ES-I3 (cell line): ENCODE results near the gene ARHGAP10.

Experiments used
- H3K36me3 ChIP-seq: 2 replicates; pipeline ENCODE4 v1.6.1; 2013; ENCODE audit warnings: mild to moderate bottlenecking, low read length, control low read depth, moderate library complexity; ENCODE audit not compliant: insufficient read depth
- H3K4me1 ChIP-seq: 2 replicates; pipeline ENCODE4 v1.6.1; 2013; ENCODE audit warnings: mild to moderate bottlenecking, control low read depth, low read length; ENCODE audit not compliant: insufficient read depth
- H3K9ac ChIP-seq: 2 replicates; pipeline ENCODE4 v1.6.1; 2013; ENCODE audit warnings: low read depth, mild to moderate bottlenecking, low read length, moderate library complexity
- H3K9me3 ChIP-seq: 2 replicates; pipeline ENCODE4 v1.6.1; 2013; ENCODE audit warnings: mild to moderate bottlenecking, low read length, moderate library complexity; ENCODE audit not compliant: control insufficient read depth, insufficient read depth

ARHGAP10 gene

GRCh38 chr4:148016063-148016637, 284.3 kb downstream of the ARHGAP10 start:
- Histone ChIP-seq H3K9me3 (no peaks in the 10 kb centered on the region), H3K4me1 (peaks cover 13% of the 10 kb centered on the region; the same call in 1 of the 2 replicates), H3K36me3 (no peaks in the 10 kb centered on the region), H3K9ac (no peak overlapping the region)

DNA sequence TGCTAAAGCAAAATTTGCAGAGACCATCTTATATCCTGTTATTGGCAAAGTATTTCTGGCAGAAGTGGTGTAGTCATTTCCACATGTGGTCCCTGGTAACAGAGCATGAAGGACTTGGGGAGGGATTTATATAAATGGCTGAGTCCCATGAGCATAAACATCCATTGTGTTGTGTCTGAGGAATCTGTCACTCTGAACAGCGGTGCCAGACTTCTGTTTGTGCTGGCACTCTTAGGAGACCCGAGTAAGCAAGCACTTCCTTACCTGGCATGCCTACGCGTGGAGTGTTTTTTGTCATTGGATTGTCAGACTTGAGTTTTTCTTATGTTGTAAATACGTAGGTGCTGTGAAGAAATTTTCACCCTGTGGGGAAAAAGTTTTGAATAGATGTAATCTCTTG, 285.9 kb downstream of the ARHGAP10 start:
- Histone ChIP-seq H3K9ac (no peak overlapping the region), H3K9me3 (no peaks in the 10 kb centered on the region), H3K36me3 (no peaks in the 10 kb centered on the region), H3K4me1 (peaks cover 13% of the 10 kb centered on the region; the same call in 1 of the 2 replicates)

- no peaks in the 10 kb centered on the region for H3K36me3 ChIP-seq
- no peaks in the 10 kb centered on the region for H3K4me1 ChIP-seq
- no peak overlapping the region for H3K9ac ChIP-seq
- no peaks in the 10 kb centered on the region for H3K9me3 ChIP-seq
These were observed 289.8 kb downstream of the ARHGAP10 start for GRCh38 chr4:148021686-148022085.

DNA sequence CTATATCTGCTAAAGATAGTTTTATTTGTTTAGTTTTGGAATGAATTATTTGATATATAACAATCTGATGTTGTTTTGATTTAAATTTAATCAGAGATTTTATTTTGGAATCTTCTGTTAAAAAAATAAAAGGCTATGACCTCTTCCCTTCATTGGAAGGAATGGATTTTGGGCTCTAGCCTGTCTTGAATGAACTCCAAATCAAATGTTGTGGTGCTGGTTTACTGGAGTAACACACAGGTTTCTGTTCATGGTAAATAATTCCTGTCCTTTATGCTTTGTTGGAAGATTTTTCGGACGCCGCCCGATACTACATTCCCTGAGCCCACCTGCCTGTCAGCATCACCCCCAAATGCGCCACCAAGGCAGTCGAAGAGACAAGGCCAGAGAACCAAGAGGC, 291.1 kb downstream of the ARHGAP10 start:
- H3K36me3 ChIP-seq, result no peaks in the 10 kb centered on the region
- H3K9me3 ChIP-seq, result no peaks in the 10 kb centered on the region
- H3K9ac ChIP-seq, result no peak overlapping the region
- no peaks in the 10 kb centered on the region for H3K4me1 ChIP-seq

DNA sequence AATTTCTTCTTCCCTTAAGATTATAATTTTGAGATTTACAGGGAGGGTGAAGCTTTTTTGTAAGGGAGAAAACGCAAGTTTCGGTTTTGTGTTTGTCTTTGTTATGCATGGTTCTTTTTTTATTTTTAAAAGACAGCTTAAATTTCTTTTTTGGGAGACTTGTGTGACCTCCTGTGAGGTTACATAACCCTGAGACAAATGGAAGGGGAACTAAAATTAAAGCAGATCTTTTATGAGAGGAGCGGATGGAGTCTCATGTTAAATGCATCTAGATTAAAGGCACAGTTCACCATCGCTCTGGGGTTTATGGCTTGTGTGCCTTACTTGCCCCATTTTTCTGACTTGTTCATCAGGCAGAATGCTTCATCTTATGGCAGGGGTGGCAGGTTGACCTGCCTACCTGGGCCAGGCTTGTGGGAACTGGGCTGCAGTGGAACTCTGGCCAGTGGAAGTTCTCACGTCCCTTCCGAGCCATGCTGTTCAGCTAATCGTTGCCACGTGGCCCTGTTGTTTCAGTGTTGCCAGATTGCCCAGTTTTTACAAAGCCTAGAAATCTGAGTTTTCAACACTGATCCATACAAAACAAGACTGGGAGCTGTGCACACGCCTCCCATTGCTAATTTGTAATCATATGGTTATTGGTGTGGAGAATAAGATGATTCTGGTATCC, 291.8 kb downstream of the ARHGAP10 start:
- no peak overlapping the region for H3K9ac ChIP-seq
- no peaks in the 10 kb centered on the region for H3K36me3 ChIP-seq
- no peaks in the 10 kb centered on the region; the same call in 1 of the 2 replicates for H3K9me3 ChIP-seq
- no peaks in the 10 kb centered on the region for H3K4me1 ChIP-seq

DNA sequence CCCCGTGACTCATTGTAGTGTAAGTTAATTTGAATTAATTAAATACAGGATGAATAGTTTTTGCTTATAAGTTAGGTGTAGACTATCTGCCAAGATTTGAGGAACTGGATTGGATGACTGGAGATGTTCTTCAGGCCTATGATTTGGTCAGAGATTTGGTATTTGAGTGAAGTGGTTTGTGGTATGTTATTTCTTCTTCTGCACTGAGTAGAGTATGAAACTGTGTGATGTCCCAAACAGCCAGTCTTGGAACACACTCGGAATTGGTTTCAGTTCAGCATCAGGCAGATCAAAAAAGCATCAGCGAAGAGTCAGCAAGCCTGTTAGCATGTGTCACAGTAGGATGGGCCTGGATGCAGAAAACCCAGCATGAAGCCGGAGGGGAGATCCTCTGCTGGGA, 294.1 kb downstream of the ARHGAP10 start:
- Histone ChIP-seq H3K9ac (no peak overlapping the region), H3K9me3 (no peaks in the 10 kb centered on the region; the same call in 1 of the 2 replicates), H3K4me1 (no peaks in the 10 kb centered on the region), H3K36me3 (no peaks in the 10 kb centered on the region)

- H3K9ac ChIP-seq, result no peak overlapping the region
- no peaks in the 10 kb centered on the region for H3K4me1 ChIP-seq
- H3K36me3 ChIP-seq, result no peaks in the 10 kb centered on the region
- H3K9me3 ChIP-seq, result no peaks in the 10 kb centered on the region; the same call in 1 of the 2 replicates
These were observed 295.3 kb downstream of the ARHGAP10 start for GRCh38 chr4:148027201-148027600.

DNA sequence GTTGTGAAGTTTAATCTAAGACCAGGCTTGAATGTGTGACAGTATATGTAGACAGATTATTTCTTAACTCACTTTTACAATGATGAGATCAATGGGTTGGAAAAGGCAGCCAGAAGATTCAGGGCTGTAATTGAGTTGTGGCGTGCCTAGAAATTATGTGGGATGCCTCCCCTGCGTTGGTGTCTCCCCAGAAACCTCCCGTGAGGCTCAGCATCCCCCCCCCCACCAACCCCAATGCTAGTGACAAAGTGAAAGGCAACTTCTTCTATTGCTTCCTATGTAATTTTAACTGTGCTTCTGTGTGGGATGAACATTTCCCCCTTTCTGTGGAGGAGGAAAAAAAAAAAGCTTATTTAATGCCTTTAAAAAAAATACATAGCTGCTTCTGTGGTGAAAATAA, 297.9 kb downstream of the ARHGAP10 start:
- H3K36me3 ChIP-seq, result no peaks in the 10 kb centered on the region
- H3K4me1 ChIP-seq, result no peaks in the 10 kb centered on the region
- H3K9ac ChIP-seq, result no peak overlapping the region
- H3K9me3 ChIP-seq, result no peaks in the 10 kb centered on the region; the same call in 1 of the 2 replicates

DNA sequence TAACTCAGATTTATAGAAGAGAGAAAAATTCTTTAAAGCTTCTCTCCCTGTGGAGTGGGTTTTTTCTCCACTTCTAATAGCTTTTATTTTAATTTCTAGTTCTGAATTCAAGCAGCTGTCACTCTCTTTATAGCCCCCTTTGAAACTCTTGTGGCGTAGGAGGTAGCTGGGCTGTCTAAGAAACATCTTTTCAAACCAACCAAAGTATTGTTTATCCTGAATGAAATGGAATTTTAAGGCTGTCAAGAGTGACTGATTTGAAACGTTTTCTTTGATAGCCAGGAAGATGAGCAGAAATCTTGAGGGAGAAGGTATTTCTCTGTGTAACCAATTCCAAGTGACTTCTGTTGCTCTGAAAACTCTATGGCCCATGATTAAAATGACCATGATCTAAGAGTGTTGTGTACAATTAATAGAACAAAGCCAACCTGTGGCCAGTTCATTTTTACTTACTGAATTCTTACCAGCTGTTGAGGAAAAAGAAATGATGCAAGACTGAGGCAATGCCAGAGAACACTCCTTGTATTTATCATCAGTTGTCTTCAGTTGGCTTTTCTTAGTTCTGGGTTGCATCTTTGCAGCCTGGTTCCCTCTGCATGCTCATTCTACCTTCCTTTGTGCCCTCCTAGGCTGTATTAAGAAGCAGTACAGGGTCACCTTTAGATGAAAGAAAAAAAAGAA, 298.4 kb downstream of the ARHGAP10 start:
- no peak overlapping the region for H3K9ac ChIP-seq
- H3K9me3 ChIP-seq, result no peaks in the 10 kb centered on the region; the same call in 1 of the 2 replicates
- no peaks in the 10 kb centered on the region for H3K4me1 ChIP-seq
- H3K36me3 ChIP-seq, result no peaks in the 10 kb centered on the region

DNA sequence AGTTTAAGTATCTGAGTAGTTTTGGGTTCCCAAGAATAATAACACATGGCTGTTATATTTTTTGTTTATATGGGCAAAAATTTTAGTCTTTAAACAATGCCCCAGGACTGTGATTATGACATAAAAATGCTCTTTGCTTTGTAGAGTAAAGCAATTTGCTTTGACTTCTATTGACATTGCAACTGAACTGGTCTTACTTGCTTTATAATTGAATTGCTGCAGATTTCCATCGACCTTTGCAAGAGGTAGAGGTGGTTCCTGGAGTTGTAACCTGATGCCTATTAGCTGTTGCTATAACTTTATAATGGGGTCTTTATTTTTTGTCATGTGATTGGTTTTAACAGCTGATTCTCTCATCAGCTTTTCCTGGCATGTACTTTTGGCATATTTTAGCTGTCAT, 302.9 kb downstream of the ARHGAP10 start:
- Histone ChIP-seq H3K9ac (no peak overlapping the region), H3K9me3 (no peaks in the 10 kb centered on the region), H3K4me1 (no peaks in the 10 kb centered on the region), H3K36me3 (no peaks in the 10 kb centered on the region)

DNA sequence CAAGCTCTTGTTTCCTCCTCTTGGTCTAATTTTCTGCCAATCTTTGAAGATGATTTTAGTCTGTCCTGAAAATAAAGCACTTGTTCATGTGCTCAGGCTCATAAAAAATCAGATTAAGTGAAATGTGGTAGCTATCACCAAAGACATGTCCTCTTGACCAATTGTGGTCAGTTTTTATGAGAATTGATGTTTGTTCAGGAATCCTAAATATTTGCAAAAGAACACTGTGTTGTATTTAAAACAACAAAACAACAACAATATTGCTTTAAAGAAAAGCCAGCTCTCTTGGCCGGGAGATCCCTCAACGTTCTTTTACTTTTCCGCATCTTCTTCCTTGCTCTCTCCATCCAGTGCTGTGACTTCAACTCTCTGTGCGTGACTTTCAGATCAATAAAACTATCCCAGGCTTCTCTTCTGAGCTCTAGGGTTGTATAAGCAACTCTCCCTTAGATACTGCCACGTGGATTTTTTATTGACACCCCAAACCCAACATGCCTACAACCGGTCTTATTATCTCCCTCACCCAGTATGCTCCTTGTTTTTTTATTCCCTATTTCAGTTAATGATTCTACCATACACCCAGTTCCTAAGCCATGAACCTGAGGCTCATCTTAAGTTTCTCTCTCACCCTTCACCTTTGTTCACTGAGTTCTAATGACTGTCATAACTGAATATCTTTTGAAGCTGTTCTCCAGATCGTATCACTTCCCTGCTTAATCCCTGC, 309.9 kb downstream of the ARHGAP10 start:
- Histone ChIP-seq H3K9me3 (no peaks in the 10 kb centered on the region), H3K36me3 (no peaks in the 10 kb centered on the region), H3K9ac (no peak overlapping the region), H3K4me1 (no peaks in the 10 kb centered on the region)

DNA sequence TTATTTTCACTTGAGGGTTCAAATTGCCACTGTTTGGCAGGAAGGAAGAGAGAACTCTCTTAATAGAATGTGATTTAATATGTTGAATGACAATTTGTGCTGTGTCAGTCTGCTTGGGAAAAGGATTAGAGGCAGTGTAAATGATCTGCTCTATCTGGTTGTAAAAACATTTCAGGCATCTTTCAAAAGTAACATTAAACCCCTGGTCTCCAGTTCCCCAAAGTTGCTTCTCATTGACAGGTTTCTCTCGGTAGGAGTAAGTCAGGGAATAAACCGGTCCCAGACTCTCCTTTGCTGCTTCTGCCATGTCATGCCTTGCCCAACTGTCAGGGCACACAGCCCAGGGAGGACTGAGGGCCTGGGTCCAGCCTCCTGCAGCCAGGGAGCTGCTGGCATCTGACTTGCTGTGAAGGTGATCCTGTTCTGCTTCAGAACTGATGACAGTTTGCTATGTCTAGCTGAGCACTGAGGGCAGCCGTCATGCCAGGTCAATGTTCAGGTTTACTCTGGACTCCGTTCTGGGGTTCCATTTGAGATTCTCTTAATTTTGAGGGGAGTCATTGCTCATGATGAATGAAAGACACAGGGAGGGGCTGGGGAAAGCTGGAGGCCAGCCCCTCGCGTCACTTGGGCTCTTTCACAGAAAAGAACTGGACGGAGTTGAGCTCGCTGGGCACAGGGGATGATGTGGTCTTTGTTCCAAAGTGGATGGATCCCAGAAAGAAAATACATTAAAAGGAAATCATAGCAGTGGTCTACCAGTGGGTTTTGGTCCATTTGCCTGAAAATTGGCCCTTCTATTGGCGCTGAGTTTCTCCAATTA, 312.4 kb downstream of the ARHGAP10 start:
- H3K4me1 ChIP-seq, result no peaks in the 10 kb centered on the region
- no peaks in the 10 kb centered on the region for H3K9me3 ChIP-seq
- no peaks in the 10 kb centered on the region for H3K36me3 ChIP-seq
- H3K9ac ChIP-seq, result no peak overlapping the region

GRCh38 chr4:148044912-148045352, 313.0 kb downstream of the ARHGAP10 start:
- H3K9me3 ChIP-seq, result no peaks in the 10 kb centered on the region
- H3K9ac ChIP-seq, result no peak overlapping the region
- no peaks in the 10 kb centered on the region for H3K4me1 ChIP-seq
- no peaks in the 10 kb centered on the region for H3K36me3 ChIP-seq

DNA sequence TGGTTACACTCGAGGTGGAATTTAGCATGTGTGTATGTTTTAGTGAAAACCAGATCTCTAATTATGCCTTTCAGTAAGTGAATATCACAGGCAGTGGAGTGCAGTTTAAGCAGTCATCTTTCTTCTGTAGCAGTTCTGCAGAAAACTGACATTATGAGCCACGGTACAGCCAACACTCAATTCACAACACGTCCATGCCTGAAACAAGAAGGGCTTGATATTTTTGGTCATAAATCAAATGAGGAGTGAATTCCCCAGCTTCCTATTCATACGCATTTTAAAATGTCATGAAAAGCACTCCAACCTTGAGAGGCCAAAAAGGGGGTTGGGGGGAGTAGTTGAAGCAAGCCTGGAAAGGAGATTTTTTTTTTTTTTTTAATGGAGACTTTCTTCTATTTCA, 316.7 kb downstream of the ARHGAP10 start:
- Histone ChIP-seq H3K4me1 (no peaks in the 10 kb centered on the region), H3K9ac (no peak overlapping the region), H3K9me3 (no peaks in the 10 kb centered on the region), H3K36me3 (no peaks in the 10 kb centered on the region)
